ENCODE results near the gene CTIF. TPM values are rescaled to one million over a fixed set of nuclear protein-coding genes. Genes with fewer than 3 reads are reported as not detected.
A peak's percentile ranks its signal among the peaks of the same experiment; 100 is the strongest.

CTIF gene
- total RNA-seq, 4 donors from 2014 or later: 14.1 to 78.2 (median 18.4) TPM

- DNase-seq: no peak
- in situ Hi-C loops (cut with MboI; ENCODE audit: low pct_ligation_motif_present in 1 of 4, low pct_unique_long_range_greater_than_20kb in 1 of 4, low sequenced_read_pairs in 3 of 4) (loop anchor here in 1 of 4 donors (25.0 kb wide), 1 partner anchor 214 kb away; no protein-coding TSS in a partner anchor), intact Hi-C loops (cut with DNase I; ENCODE audit: low total_unique reads) (no loop called here)
- peaks cover 6 to 19% (median 13%) of the 10 kb centered on the region in 4 donors for H3K4me1 ChIP-seq
- H3K27ac ChIP-seq: peak overlapping the region; percentile 44 to 66 (median 58)
- WGBS, 2 donors (ENCODE audit: low coverage in 1 of 2): 66 to 100% methylated on average over 1 to 4 of the region's 4 CpGs
- H3K27me3 ChIP-seq: no peaks in the 10 kb centered on the region
- H3K36me3 ChIP-seq: no peaks in the 10 kb centered on the region
- TF ChIP-seq EP300 (IDR thresholded peaks at IDR 0.05; ENCODE audit: low read depth): no peak
- TF ChIP-seq POLR2AphosphoS5 (IDR thresholded peaks at IDR 0.05): no peak
- no peak for TF ChIP-seq POLR2A (IDR thresholded peaks at IDR 0.05)
- H3K9me3 ChIP-seq: peaks cover 0 to 5% of the 10 kb centered on the region in 2 donors
- H3K4me3 ChIP-seq: no peak overlapping the region
Observed at GRCh38 chr18:48901145-48902022, 362.6 kb downstream of the CTIF start.

GRCh38 chr18:48902023-48902855, 363.4 kb downstream of the CTIF start:
- Histone ChIP-seq H3K9me3 (peaks cover 0 to 5% of the 10 kb centered on the region in 2 donors), H3K36me3 (no peaks in the 10 kb centered on the region), H3K27me3 (no peaks in the 10 kb centered on the region), H3K4me1 (peaks cover 6 to 17% (median 13%) of the 10 kb centered on the region in 4 donors), H3K27ac (peak overlapping the region; percentile 44 to 66 (median 58)), H3K4me3 (no peak overlapping the region)
- 48% methylated on average over 20 of the region's 27 CpGs; no CpG with 5 or more reads in 1 of the 2 donors for WGBS, 2 donors (ENCODE audit: low coverage in 1 of 2)
- intact Hi-C loops (cut with DNase I; ENCODE audit: low total_unique reads): no loop called here
- in situ Hi-C loops (cut with MboI; ENCODE audit: low pct_ligation_motif_present in 1 of 4, low pct_unique_long_range_greater_than_20kb in 1 of 4, low sequenced_read_pairs in 3 of 4): loop anchor here in 1 of 4 donors (25.0 kb wide), 1 partner anchor 215 kb away; no protein-coding TSS in a partner anchor
- TF ChIP-seq EP300 (IDR thresholded peaks at IDR 0.05; ENCODE audit: low read depth) (no peak), POLR2A (IDR thresholded peaks at IDR 0.05) (no peak), CTCF (IDR thresholded peaks at IDR 0.05) (no peak), POLR2AphosphoS5 (IDR thresholded peaks at IDR 0.05) (peak; percentile 18 to 63 (median 46))
- DNase-seq: peak; percentile 75

GRCh38 chr18:48902856-48903601, 364.2 kb downstream of the CTIF start:
- in situ Hi-C loops (cut with MboI; ENCODE audit: low pct_ligation_motif_present in 1 of 4, low pct_unique_long_range_greater_than_20kb in 1 of 4, low sequenced_read_pairs in 3 of 4): loop anchor here in 1 of 4 donors (25.0 kb wide), 1 partner anchor 216 kb away; no protein-coding TSS in a partner anchor
- Histone ChIP-seq H3K4me1 (peaks cover 6 to 15% (median 12%) of the 10 kb centered on the region in 4 donors), H3K9me3 (peaks cover 0 to 5% of the 10 kb centered on the region in 2 donors), H3K27ac (peak overlapping the region; percentile 44 to 66 (median 58)), H3K27me3 (no peaks in the 10 kb centered on the region), H3K4me3 (no peak overlapping the region), H3K36me3 (no peaks in the 10 kb centered on the region)
- intact Hi-C loops (cut with DNase I; ENCODE audit: low total_unique reads): no loop called here
- DNase-seq: no peak
- WGBS, 2 donors (ENCODE audit: low coverage in 1 of 2): 92% methylated on average over 8 of the region's 8 CpGs; no CpG with 5 or more reads in 1 of the 2 donors
- TF ChIP-seq EP300 (IDR thresholded peaks at IDR 0.05; ENCODE audit: low read depth) (no peak), CTCF (IDR thresholded peaks at IDR 0.05) (no peak), POLR2A (IDR thresholded peaks at IDR 0.05) (no peak), POLR2AphosphoS5 (IDR thresholded peaks at IDR 0.05) (no peak)

GRCh38 chr18:48904091-48904490, 365.3 kb downstream of the CTIF start:
- in situ Hi-C loops (cut with MboI; ENCODE audit: low pct_ligation_motif_present in 1 of 4, low pct_unique_long_range_greater_than_20kb in 1 of 4, low sequenced_read_pairs in 3 of 4) (loop anchor here in 1 of 4 donors (25.0 kb wide), 1 partner anchor 217 kb away; no protein-coding TSS in a partner anchor), intact Hi-C loops (cut with DNase I; ENCODE audit: low total_unique reads) (no loop called here)
- no peak for DNase-seq
- no peaks in the 10 kb centered on the region for H3K36me3 ChIP-seq
- WGBS, 2 donors (ENCODE audit: low coverage in 1 of 2): 63 to 93% methylated on average over 1 to 2 of the region's 2 CpGs
- H3K9me3 ChIP-seq: peaks cover 0 to 5% of the 10 kb centered on the region in 2 donors
- no peaks in the 10 kb centered on the region for H3K27me3 ChIP-seq
- H3K4me1 ChIP-seq: peaks cover 6 to 15% (median 12%) of the 10 kb centered on the region in 4 donors
- no peak overlapping the region for H3K27ac ChIP-seq
- no peak overlapping the region for H3K4me3 ChIP-seq
- TF ChIP-seq POLR2A (IDR thresholded peaks at IDR 0.05): no peak
- no peak for TF ChIP-seq POLR2AphosphoS5 (IDR thresholded peaks at IDR 0.05)
- no peak for TF ChIP-seq EP300 (IDR thresholded peaks at IDR 0.05; ENCODE audit: low read depth)
- no peak for TF ChIP-seq CTCF (IDR thresholded peaks at IDR 0.05)

All from transverse colon (tissue), 4 donors.